H1 (cell line): ENCODE data around the gene SBNO2. TPM values are rescaled to one million over a fixed set of nuclear protein-coding genes. Genes with fewer than 3 reads are reported as not detected.

Experiments used
- CTCF ChIA-PET: fragments of 300-600 bp; sonication (Branson Sonifier 250); formaldehyde crosslinking; loops from one replicate; lab custom pipeline; 2021; ENCODE audit not compliant: partially characterized antibody; lab: Charles Lee
- POLR2A ChIA-PET: fragments of 300-600 bp; sonication (Branson Sonifier 250); formaldehyde crosslinking; loops from one replicate; lab custom pipeline; 2021; ENCODE audit warnings: inconsistent platforms; ENCODE audit not compliant: partially characterized antibody; lab: Charles Lee
- DNase-seq, 2 experiments: peaks; one replicate each; pipeline versions ENCODE4 v3.0.0 to v3.0.0-alpha.2; 2010 to 2022; ENCODE audit warnings: low spot score in 2 of 2, low read depth in 1 of 2, mixed read lengths in 1 of 2
- FAIRE-seq: peaks from 2 replicates; lab custom pipeline; 2011; peaks lifted over from hg19 to GRCh38; lab: Jason Lieb, UNC
- H2AFZ ChIP-seq: 2 replicates; pipeline ENCODE4 v1.8.1; 2012; ENCODE audit warnings: low read length, inconsistent platforms
- H2AK5ac ChIP-seq: 2 replicates; pipeline ENCODE4 v1.6.1; 2013; ENCODE audit warnings: low read depth, low read length
- H2BK120ac ChIP-seq: replicated peaks from 2 replicates; pipeline ENCODE3; 2013; ENCODE audit warnings: low read depth, low read length, inconsistent platforms
- H2BK12ac ChIP-seq: 2 replicates; pipeline ENCODE4 v1.6.1; 2013; ENCODE audit warnings: low read depth, low read length
- H2BK15ac ChIP-seq: 2 replicates; pipeline ENCODE4 v1.6.1; 2013; ENCODE audit warnings: low read length
- H2BK20ac ChIP-seq: 2 replicates; pipeline ENCODE4 v1.6.1; 2013; ENCODE audit warnings: low read length
- H2BK5ac ChIP-seq: 2 replicates; pipeline ENCODE4 v1.6.1; 2013; ENCODE audit warnings: low read depth, low read length
- H3K14ac ChIP-seq: 2 replicates; pipeline ENCODE4 v1.6.1; 2013; ENCODE audit warnings: inconsistent platforms; ENCODE audit not compliant: insufficient read length
- H3K18ac ChIP-seq: 2 replicates; pipeline ENCODE4 v1.6.1; 2013; ENCODE audit warnings: low read length; ENCODE audit errors: extremely low read depth
- H3K23ac ChIP-seq: 2 replicates; pipeline ENCODE4 v1.6.1; 2013; ENCODE audit warnings: inconsistent platforms; ENCODE audit not compliant: insufficient read length
- H3K23me2 ChIP-seq: 2 replicates; pipeline ENCODE4 v1.6.1; 2013; ENCODE audit warnings: low read depth, low read length
- H3K27ac ChIP-seq: 2 replicates; pipeline ENCODE4 v1.6.1; 2011; ENCODE audit warnings: low read depth, low read length, inconsistent platforms
- H3K27me3 ChIP-seq, 4 experiments: replicated peaks in 1 of 4; 1 replicate in 1 of 4; 2 replicates in 3 of 4; pipeline versions ENCODE4 v1.6.1 to v1.8.1; 2011 to 2013; ENCODE audit warnings: low read length in 3 of 4, mild to moderate bottlenecking in 3 of 4, inconsistent platforms in 2 of 4, mixed read lengths in 2 of 4, moderate library complexity in 1 of 4; ENCODE audit not compliant: control insufficient read depth in 3 of 4, insufficient read depth in 3 of 4; ENCODE audit errors: extremely low read depth in 1 of 4
- H3K36me3 ChIP-seq, 4 experiments: 2 replicates each; pipeline versions ENCODE4 v1.6.1 to v1.8.1; 2011 to 2013; ENCODE audit warnings: mild to moderate bottlenecking in 4 of 4, low read length in 3 of 4, moderate library complexity in 2 of 4, control low read depth in 1 of 4, inconsistent platforms in 1 of 4; ENCODE audit not compliant: insufficient read depth in 4 of 4, control insufficient read depth in 2 of 4
- H3K4ac ChIP-seq: replicated peaks from 2 replicates; pipeline ENCODE3; 2013; ENCODE audit warnings: low read length, low read depth, mixed read lengths, inconsistent platforms; ENCODE audit not compliant: insufficient read length
- H3K4me1 ChIP-seq, 4 experiments: replicated peaks in 1 of 4; 1 replicate in 1 of 4; 2 replicates in 3 of 4; pipeline versions ENCODE4 v1.6.1 to v1.8.1; 2011 to 2013; ENCODE audit warnings: low read length in 3 of 4, inconsistent platforms in 2 of 4, mixed read lengths in 1 of 4; ENCODE audit not compliant: insufficient read depth in 4 of 4, control insufficient read depth in 3 of 4
- H3K4me2 ChIP-seq, 2 experiments: 2 replicates each; pipeline versions ENCODE4 v1.6.1 to v1.8.1; 2011 to 2013; ENCODE audit warnings: low read depth in 2 of 2, low read length in 2 of 2, control low read depth in 1 of 2, inconsistent platforms in 1 of 2, mild to moderate bottlenecking in 1 of 2; ENCODE audit not compliant: insufficient read depth in 1 of 2
- H3K4me3 ChIP-seq, 4 experiments: fragments of 200-600, 300-600 bp in 1 of 4; sonication (generic), shearing (Covaris generic), sonication (Bioruptor Twin) in 1 of 4; 2 replicates each; pipeline versions ENCODE4 v1.5.1 to v1.8.1; 2011 to 2016; ENCODE audit warnings: low read length in 4 of 4, low read depth in 3 of 4, control low read depth in 2 of 4, inconsistent platforms in 2 of 4, mild to moderate bottlenecking in 2 of 4, mixed read lengths in 1 of 4, moderate library complexity in 1 of 4; ENCODE audit not compliant: insufficient read depth in 2 of 4; ENCODE audit errors: extremely low read depth in 1 of 4
- H3K56ac ChIP-seq: replicated peaks from 2 replicates; pipeline ENCODE3; 2013; ENCODE audit warnings: low read depth, mild to moderate bottlenecking, mixed read lengths, low read length, inconsistent platforms; ENCODE audit not compliant: insufficient read length
- H3K79me1 ChIP-seq: 2 replicates; pipeline ENCODE4 v1.6.1; 2013; ENCODE audit warnings: low read depth, low read length, control low read depth
- H3K79me2 ChIP-seq, 2 experiments: 2 replicates each; pipeline versions ENCODE4 v1.6.1 to v1.8.1; 2012 to 2013; ENCODE audit warnings: low read length in 2 of 2, mild to moderate bottlenecking in 2 of 2, inconsistent platforms in 1 of 2; ENCODE audit not compliant: insufficient read depth in 2 of 2, control insufficient read depth in 1 of 2
- H3K9ac ChIP-seq, 4 experiments: replicated peaks in 1 of 4; 1 replicate in 1 of 4; 2 replicates in 3 of 4; pipeline versions ENCODE4 v1.6.1 to v1.8.1; 2011 to 2013; ENCODE audit warnings: low read depth in 3 of 4, low read length in 3 of 4, control low read depth in 2 of 4, mild to moderate bottlenecking in 2 of 4, moderate library complexity in 2 of 4, inconsistent platforms in 1 of 4; ENCODE audit errors: extremely low read depth in 1 of 4
- H3K9me3 ChIP-seq, 2 experiments: 2 replicates each; pipeline versions ENCODE4 v1.6.1 to v1.8.1; 2012 to 2013; ENCODE audit warnings: mild to moderate bottlenecking in 2 of 2, moderate library complexity in 2 of 2, control low read depth in 1 of 2, inconsistent platforms in 1 of 2, low read depth in 1 of 2, low read length in 1 of 2, mixed read lengths in 1 of 2; ENCODE audit not compliant: insufficient read depth in 2 of 2
- H4K20me1 ChIP-seq, 2 experiments: replicated peaks in 1 of 2; 2 replicates each; pipeline versions ENCODE3 to v1.8.1; 2011 to 2013; ENCODE audit warnings: inconsistent platforms in 2 of 2, low read length in 2 of 2, mild to moderate bottlenecking in 1 of 2; ENCODE audit not compliant: insufficient read depth in 2 of 2, control insufficient read depth in 1 of 2
- H4K5ac ChIP-seq: 2 replicates; pipeline ENCODE4 v1.6.1; 2013; ENCODE audit warnings: low read length, low read depth, mixed read lengths, inconsistent platforms; ENCODE audit not compliant: insufficient read length
- H4K8ac ChIP-seq: 2 replicates; pipeline ENCODE4 v1.8.0; 2013; ENCODE audit warnings: mild to moderate bottlenecking, moderate library complexity, low read length, inconsistent platforms; ENCODE audit not compliant: insufficient read depth; ENCODE audit errors: extremely low read depth
- H4K91ac ChIP-seq: replicated peaks from 2 replicates; pipeline ENCODE3; 2013; ENCODE audit warnings: low read length, mixed read lengths, inconsistent platforms; ENCODE audit not compliant: insufficient read length
- FOSL1 ChIP-seq: IDR thresholded peaks from 2 replicates; pipeline ENCODE4 v1.6.1; 2011; ENCODE audit warnings: mild to moderate bottlenecking, low read depth, low read length, moderate library complexity; ENCODE audit not compliant: insufficient read depth
- GTF2F1 ChIP-seq: IDR thresholded peaks from 2 replicates; pipeline ENCODE4 v1.6.1; 2012; ENCODE audit warnings: low read depth, low read length, improper control_type of control experiment, borderline replicate concordance
- PHF8 ChIP-seq: fragments of 200-600 bp; sonication (generic); conservative IDR thresholded peaks from 2 replicates; pipeline ENCODE4 v1.7.1; 2012; ENCODE audit warnings: low read depth, mild to moderate bottlenecking, inconsistent platforms, low read length, moderate library complexity
- RBBP5 ChIP-seq: IDR thresholded peaks from 2 replicates; pipeline ENCODE4 v1.7.1; 2012; ENCODE audit warnings: low read depth, mild to moderate bottlenecking, inconsistent platforms, low read length, moderate library complexity, borderline replicate concordance
- SIX5 ChIP-seq: IDR thresholded peaks from 2 replicates; pipeline ENCODE4 v1.6.1; 2011; ENCODE audit warnings: mild to moderate bottlenecking, low read depth, low read length
- SP4 ChIP-seq: IDR thresholded peaks from 2 replicates; pipeline ENCODE4 v1.6.1; 2012; ENCODE audit warnings: low read length, inconsistent platforms
- SRF ChIP-seq: IDR thresholded peaks from 2 replicates; pipeline ENCODE4 v1.6.1; 2011; ENCODE audit warnings: mild to moderate bottlenecking, low read depth, low read length, moderate library complexity
- WGBS, 2 experiments: shearing (Covaris generic) in 1 of 2; methylation state at CpG; one replicate each; pipeline versions ENCODE4 v1.1.6 to v1.1.7; 2013 to 2015; ENCODE audit warnings: low lambda C conversion rate in 2 of 2, mixed read lengths in 2 of 2, inconsistent platforms in 1 of 2, low coverage in 1 of 2, missing lambda C conversion rate in 1 of 2; ENCODE audit not compliant: insufficient replicate concordance in 2 of 2, insufficient coverage in 1 of 2, insufficient read length in 1 of 2; ENCODE audit errors: extremely low coverage in 1 of 2, missing lambda C conversion rate in 1 of 2; 5-methylcytosine and 5-hydroxymethylcytosine counted together
- polyA plus RNA-seq, 7 experiments: library from polyadenylated mRNA; depleted of rRNA in 3 of 7; stranded (reverse) in 5 of 7; unstranded in 2 of 7; fragments of >200 nt in 5 of 7; fragments of 200-250 nt in 2 of 7; gene quantifications; 1 replicate in 5 of 7; 2 replicates in 1 of 7; 4 replicates in 1 of 7; pipeline versions ENCODE4 v1.2.1 to v1.2.3, GENCODE V29; 2011 to 2013; ENCODE audit warnings: missing spikeins in 2 of 7, mixed read lengths in 2 of 7
- total RNA-seq: library from RNA; stranded (reverse); fragmentation: NEBNext Ultra II Directional; extraction: Animal tissue kit (Norgen Biotek cat#: 25700); gene quantifications from 2 replicates; pipeline ENCODE4 v1.2.1, GENCODE V29; 2021

Gene SBNO2
- total and polyA plus RNA-seq, 2 of the 8 experiments (the other 6 are each of a cell fraction or from before 2014, with no cell fraction given) = 12.2 to 31.4 TPM

GRCh38 chr19:1156830-1157615 is 17.0 kb downstream of the SBNO2 start:
- peaks cover 0 to 9% of the 10 kb centered on the region in 2 experiments; a peak in 1 of 4 replicates for H3K79me2 ChIP-seq
- CTCF ChIA-PET = interaction anchor here (0.6 to 1.8 kb wide), 5 partner anchors 26 to 317 kb away, joined by 3 to 7 read pairs (median 3); no protein-coding TSS in a partner anchor
- H2BK20ac ChIP-seq = no peak overlapping the region
- H3K4me3 ChIP-seq = no peak overlapping the region
- H3K14ac ChIP-seq = no peak overlapping the region
- POLR2A ChIA-PET = interaction anchor here (0.9 to 1.9 kb wide), 2 partner anchors 13 to 53 kb away, joined by 4 read pairs; partner anchors contain the start of gene GPX4
- no peak overlapping the region for H3K23ac ChIP-seq
- H3K9me3 ChIP-seq = no peaks in the 10 kb centered on the region
- DNase-seq (no peak), FAIRE-seq (no peak)
- no peaks in the 10 kb centered on the region for H3K23me2 ChIP-seq
- H3K18ac ChIP-seq = no peak overlapping the region
- no peak overlapping the region for H2AK5ac ChIP-seq
- H4K20me1 ChIP-seq = peaks cover 0 to 15% of the 10 kb centered on the region in 2 experiments
- peaks cover 0 to 9% (median 0%) of the 10 kb centered on the region in 4 experiments; a peak in 1 of 8 replicates for H3K36me3 ChIP-seq
- H2BK15ac ChIP-seq = no peak overlapping the region
- H2BK5ac ChIP-seq = no peak overlapping the region
- no peak overlapping the region for H4K91ac ChIP-seq
- H3K4ac ChIP-seq = no peak overlapping the region
- no peak overlapping the region for H3K9ac ChIP-seq
- no peak overlapping the region for H3K27ac ChIP-seq
- H3K27me3 ChIP-seq = no peaks in the 10 kb centered on the region
- H3K4me1 ChIP-seq = peaks cover 0 to 4% (median 0%) of the 10 kb centered on the region in 4 experiments; a peak in 3 of 7 replicates
- H3K4me2 ChIP-seq = no peak overlapping the region
- no peak overlapping the region for H3K56ac ChIP-seq
- H2BK12ac ChIP-seq = no peak overlapping the region
- H3K79me1 ChIP-seq = peaks cover 7% of the 10 kb centered on the region
- WGBS, 2 experiments = 95% methylated on average over 10 of the region's 46 CpGs; no CpG with 5 or more reads in 1 of the 2 experiments
- H4K8ac ChIP-seq = no peak overlapping the region; the same call in 1 of the 2 replicates
- no peak overlapping the region for H2BK120ac ChIP-seq
- no peak overlapping the region for H2AFZ ChIP-seq
- H4K5ac ChIP-seq = no peak overlapping the region
- TF ChIP-seq FOSL1 (no peak), PHF8 (no peak), SRF (no peak), SIX5 (no peak), RBBP5 (no peak), GTF2F1 (no peak), SP4 (no peak)
